ENCODE results near the gene THSD8. TPM values are rescaled to one million over a fixed set of nuclear protein-coding genes. Genes with fewer than 3 reads are reported as not detected.
A peak's percentile ranks its signal among the peaks of the same experiment; 100 is the strongest.

The THSD8 gene
- 0.94 TPM for total RNA-seq
- long read RNA-seq, partial matches to known transcripts: 0 of 1 reads
- long read RNA-seq, other reads (novel, unspliced or antisense): 1 of 1 reads

- intact Hi-C loops (cut with DNase I): loop anchor here (5.0 kb wide), 2 partner anchors 36 to 119 kb away; partner anchors contain the start of genes DHPS and MAST1
- peak; percentile 88 for DNase-seq (ENCODE audit: low spot score)
Measured at GRCh38 chr19:12801466-12802266, at the start of gene THSD8, which contains the start of gene PRDX2. THSD8 (plus strand) TSS chr19:12802069; CDS start chr19:12802072, 3 bp downstream. PRDX2 (minus strand) TSS chr19:12801800; CDS start chr19:12801261, 539 bp downstream.

GRCh38 chr19:12754465-12755196, 47.2 kb upstream of the THSD8 start:
- intact Hi-C loops (cut with DNase I): no loop called here
- DNase-seq (ENCODE audit: low spot score): no peak

- intact Hi-C loops (cut with DNase I): no loop called here
- no peak for DNase-seq (ENCODE audit: low spot score)
Measured at GRCh38 chr19:12756150-12756883, 45.6 kb upstream of the THSD8 start.

GRCh38 chr19:12757544-12758274, 44.2 kb upstream of the THSD8 start:
- intact Hi-C loops (cut with DNase I): no loop called here
- peak; percentile 83 for DNase-seq (ENCODE audit: low spot score)

GRCh38 chr19:12759686-12760085, 42.2 kb upstream of the THSD8 start:
- no peak for DNase-seq (ENCODE audit: low spot score)
- intact Hi-C loops (cut with DNase I): loop anchor here (5.0 kb wide), 3 partner anchors 37 to 88 kb away; partner anchors contain the start of gene TNPO2

- intact Hi-C loops (cut with DNase I): loop anchor here (1.0 to 5.0 kb wide), 4 partner anchors 9 to 84 kb away; partner anchors contain the start of gene TNPO2
- peak; percentile 88 for DNase-seq (ENCODE audit: low spot score)
Measured at GRCh38 chr19:12763100-12763499, 38.8 kb upstream of the THSD8 start.

GRCh38 chr19:12764698-12765097, 37.2 kb upstream of the THSD8 start:
- intact Hi-C loops (cut with DNase I): loop anchor here (5.0 kb wide), 3 partner anchors 33 to 83 kb away; partner anchors contain the start of gene TNPO2
- no peak for DNase-seq (ENCODE audit: low spot score)

- DNase-seq (ENCODE audit: low spot score): peak; percentile 91
- intact Hi-C loops (cut with DNase I): no loop called here
Measured at GRCh38 chr19:12766051-12766521, 35.8 kb upstream of the THSD8 start.

GRCh38 chr19:12767150-12767549, 34.7 kb upstream of the THSD8 start:
- intact Hi-C loops (cut with DNase I): no loop called here
- no peak for DNase-seq (ENCODE audit: low spot score)

- intact Hi-C loops (cut with DNase I): no loop called here
- DNase-seq (ENCODE audit: low spot score): no peak
Measured at GRCh38 chr19:12767666-12768065, 34.2 kb upstream of the THSD8 start.

GRCh38 chr19:12769689-12770088, 32.2 kb upstream of the THSD8 start:
- no peak for DNase-seq (ENCODE audit: low spot score)
- intact Hi-C loops (cut with DNase I): no loop called here

- intact Hi-C loops (cut with DNase I): no loop called here
- no peak for DNase-seq (ENCODE audit: low spot score)
Measured at GRCh38 chr19:12770922-12771321, 30.9 kb upstream of the THSD8 start.

GRCh38 chr19:12772323-12772722, 29.5 kb upstream of the THSD8 start:
- no peak for DNase-seq (ENCODE audit: low spot score)
- intact Hi-C loops (cut with DNase I): loop anchor here (1.0 kb wide), 1 partner anchor 9 kb away; no protein-coding TSS in a partner anchor

GRCh38 chr19:12773571-12773970, 28.3 kb upstream of the THSD8 start:
- intact Hi-C loops (cut with DNase I): loop anchor here (1.0 kb wide), 1 partner anchor 40 kb away; no protein-coding TSS in a partner anchor
- DNase-seq (ENCODE audit: low spot score): no peak

- intact Hi-C loops (cut with DNase I): no loop called here
- peak; percentile 86 for DNase-seq (ENCODE audit: low spot score)
Measured at GRCh38 chr19:12774588-12775555, 27.0 kb upstream of the THSD8 start, which contains the start of gene HOOK2. HOOK2 (minus strand) TSS chr19:12775552; CDS start chr19:12775449, 103 bp downstream.

GRCh38 chr19:12777217-12778016, 24.5 kb upstream of the THSD8 start:
- DNase-seq (ENCODE audit: low spot score): peak; percentile 92

More at GRCh38 chr19:12777217-12778016, 24.5 kb upstream of the THSD8 start:
- intact Hi-C loops (cut with DNase I): loop anchor here (1.0 kb wide), 1 partner anchor 17 kb away; no protein-coding TSS in a partner anchor

All from cardiac septum (tissue), 1 donor.